IPS-18c (cell line): Measurements from ENCODE around the gene CD180.
"Not testable (repeated sequence)": the region's sequence is repeated elsewhere in the genome, so short reads cannot be mapped to it uniquely, and the experiment has no call there.

Experiments used
- H3K4me3 ChIP-seq: 2 replicates; pipeline ENCODE4 v1.7.0; 2013; ENCODE audit warnings: low read depth, mild to moderate bottlenecking, low read length, moderate library complexity; ENCODE audit not compliant: insufficient read depth
- H3K9me3 ChIP-seq: one replicate; pipeline ENCODE4 v1.6.1; 2013; ENCODE audit warnings: mild to moderate bottlenecking, low read length, moderate library complexity; ENCODE audit not compliant: control insufficient read depth, insufficient read depth

The CD180 gene

DNA sequence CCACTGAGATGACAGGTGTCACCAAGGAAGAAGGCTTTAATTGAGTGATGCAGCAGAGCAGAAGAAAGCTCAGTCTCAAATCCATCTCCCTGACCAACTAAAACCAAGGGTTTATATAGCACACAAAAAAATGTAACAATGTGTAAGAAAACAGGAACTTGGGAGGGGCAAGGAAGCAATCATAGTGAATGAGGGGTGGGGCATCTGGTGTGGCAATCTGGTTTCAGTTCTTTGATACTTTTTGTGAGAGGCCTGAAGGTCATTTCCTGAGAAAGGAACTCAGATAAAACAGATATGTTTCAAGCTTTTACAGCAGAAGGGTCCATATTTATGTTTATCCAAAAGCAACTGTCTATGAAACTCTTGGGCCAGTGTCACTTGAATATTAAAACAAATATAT, 19.7 kb downstream of the CD180 start:
- no peak overlapping the region for H3K4me3 ChIP-seq
- H3K9me3 ChIP-seq: peaks cover 2% of the 10 kb centered on the region

GRCh38 chr5:67173959-67174358, 22.6 kb downstream of the CD180 start:
- H3K4me3 ChIP-seq: no peak overlapping the region
- H3K9me3 ChIP-seq: peaks cover 2% of the 10 kb centered on the region

GRCh38 chr5:67173351-67173750, 23.2 kb downstream of the CD180 start:
- H3K9me3 ChIP-seq: not testable (repeated sequence)

GRCh38 chr5:67170767-67171166, 25.8 kb downstream of the CD180 start:
- Histone ChIP-seq H3K4me3 (no peak overlapping the region), H3K9me3 (no peaks in the 10 kb centered on the region)

More at GRCh38 chr5:67173351-67173750, 23.2 kb downstream of the CD180 start:
- not testable (repeated sequence) for H3K4me3 ChIP-seq

- H3K4me3 ChIP-seq: no peak overlapping the region
Observed at GRCh38 chr5:67168069-67168468, 28.5 kb downstream of the CD180 start.

GRCh38 chr5:67166460-67167285, 29.9 kb downstream of the CD180 start:
- no peaks in the 10 kb centered on the region for H3K9me3 ChIP-seq
- no peak overlapping the region; the same call in 1 of the 2 replicates for H3K4me3 ChIP-seq

More at GRCh38 chr5:67168069-67168468, 28.5 kb downstream of the CD180 start:
- no peaks in the 10 kb centered on the region for H3K9me3 ChIP-seq

DNA sequence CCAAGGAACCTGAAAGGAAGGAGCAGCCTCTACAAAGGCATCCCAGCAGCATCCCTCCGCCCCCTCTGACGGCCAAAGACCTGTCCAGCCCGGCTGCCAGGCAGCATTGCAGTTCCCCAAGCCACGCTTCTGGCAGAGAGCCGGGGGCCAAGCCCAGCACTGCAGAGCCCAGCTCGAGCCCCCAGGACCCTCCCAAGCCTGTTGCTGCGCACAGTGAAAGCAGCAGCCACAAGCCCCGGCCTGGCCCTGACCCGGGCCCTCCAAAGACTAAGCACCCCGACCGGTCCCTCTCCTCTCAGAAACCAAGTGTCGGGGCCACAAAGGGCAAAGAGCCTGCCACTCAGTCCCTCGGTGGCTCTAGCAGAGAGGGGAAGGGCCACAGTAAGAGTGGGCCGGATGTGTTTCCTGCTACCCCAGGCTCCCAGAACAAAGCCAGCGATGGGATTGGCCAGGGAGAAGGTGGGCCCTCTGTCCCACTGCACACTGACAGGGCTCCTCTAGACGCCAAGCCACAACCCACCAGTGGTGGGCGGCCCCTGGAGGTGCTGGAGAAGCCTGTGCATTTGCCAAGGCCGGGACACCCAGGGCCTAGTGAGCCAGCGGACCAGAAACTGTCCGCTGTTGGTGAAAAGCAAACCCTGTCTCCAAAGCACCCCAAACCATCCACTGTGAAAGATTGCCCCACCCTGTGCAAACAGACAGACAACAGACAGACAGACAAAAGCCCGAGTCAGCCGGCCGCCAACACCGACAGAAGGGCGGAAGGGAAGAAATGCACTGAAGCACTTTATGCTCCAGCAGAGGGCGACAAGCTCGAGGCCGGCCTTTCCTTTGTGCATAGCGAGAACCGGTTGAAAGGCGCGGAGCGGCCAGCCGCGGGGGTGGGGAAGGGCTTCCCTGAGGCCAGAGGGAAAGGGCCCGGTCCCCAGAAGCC, 30.8 kb downstream of the CD180 start:
- no peaks in the 10 kb centered on the region for H3K9me3 ChIP-seq
- no peak overlapping the region; the same call in 1 of the 2 replicates for H3K4me3 ChIP-seq

DNA sequence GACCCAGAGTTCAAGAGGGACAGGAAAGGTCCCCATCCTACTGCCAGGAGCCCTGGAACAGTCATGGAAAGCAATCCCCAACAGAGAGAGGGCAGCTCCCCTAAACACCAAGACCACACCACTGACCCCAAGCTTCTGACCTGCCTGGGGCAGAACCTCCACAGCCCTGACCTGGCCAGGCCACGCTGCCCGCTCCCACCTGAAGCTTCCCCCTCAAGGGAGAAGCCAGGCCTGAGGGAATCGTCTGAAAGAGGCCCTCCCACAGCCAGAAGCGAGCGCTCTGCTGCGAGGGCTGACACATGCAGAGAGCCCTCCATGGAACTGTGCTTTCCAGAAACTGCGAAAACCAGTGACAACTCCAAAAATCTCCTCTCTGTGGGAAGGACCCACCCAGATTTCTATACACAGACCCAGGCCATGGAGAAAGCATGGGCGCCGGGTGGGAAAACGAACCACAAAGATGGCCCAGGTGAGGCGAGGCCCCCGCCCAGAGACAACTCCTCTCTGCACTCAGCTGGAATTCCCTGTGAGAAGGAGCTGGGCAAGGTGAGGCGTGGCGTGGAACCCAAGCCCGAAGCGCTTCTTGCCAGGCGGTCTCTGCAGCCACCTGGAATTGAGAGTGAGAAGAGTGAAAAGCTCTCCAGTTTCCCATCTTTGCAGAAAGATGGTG, 31.6 kb downstream of the CD180 start:
- no peak overlapping the region for H3K4me3 ChIP-seq
- H3K9me3 ChIP-seq: no peaks in the 10 kb centered on the region

DNA sequence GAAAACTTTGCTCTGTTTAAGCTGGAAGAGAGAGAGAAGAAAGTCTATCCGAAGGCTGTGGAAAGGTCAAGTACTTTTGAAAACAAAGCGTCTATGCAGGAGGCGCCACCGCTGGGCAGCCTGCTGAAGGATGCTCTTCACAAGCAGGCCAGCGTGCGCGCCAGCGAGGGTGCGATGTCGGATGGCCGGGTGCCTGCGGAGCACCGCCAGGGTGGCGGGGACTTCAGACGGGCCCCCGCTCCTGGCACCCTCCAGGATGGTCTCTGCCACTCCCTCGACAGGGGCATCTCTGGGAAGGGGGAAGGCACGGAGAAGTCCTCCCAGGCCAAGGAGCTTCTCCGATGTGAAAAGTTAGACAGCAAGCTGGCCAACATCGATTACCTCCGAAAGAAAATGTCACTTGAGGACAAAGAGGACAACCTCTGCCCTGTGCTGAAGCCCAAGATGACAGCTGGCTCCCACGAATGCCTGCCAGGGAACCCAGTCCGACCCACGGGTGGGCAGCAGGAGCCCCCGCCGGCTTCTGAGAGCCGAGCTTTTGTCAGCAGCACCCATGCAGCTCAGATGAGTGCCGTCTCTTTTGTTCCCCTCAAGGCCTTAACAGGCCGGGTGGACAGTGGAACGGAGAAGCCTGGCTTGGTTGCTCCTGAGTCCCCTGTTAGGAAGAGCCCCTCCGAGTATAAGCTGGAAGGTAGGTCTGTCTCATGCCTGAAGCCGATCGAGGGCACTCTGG, 32.6 kb downstream of the CD180 start:
- no peak overlapping the region for H3K4me3 ChIP-seq
- no peaks in the 10 kb centered on the region for H3K9me3 ChIP-seq

GRCh38 chr5:67163231-67163756, 33.3 kb downstream of the CD180 start:
- Histone ChIP-seq H3K9me3 (no peaks in the 10 kb centered on the region), H3K4me3 (no peak overlapping the region)

GRCh38 chr5:67161767-67162166, 34.8 kb downstream of the CD180 start:
- H3K9me3 ChIP-seq: no peaks in the 10 kb centered on the region

GRCh38 chr5:67160985-67161384, 35.6 kb downstream of the CD180 start:
- Histone ChIP-seq H3K9me3 (no peaks in the 10 kb centered on the region), H3K4me3 (no peak overlapping the region)

More at GRCh38 chr5:67161767-67162166, 34.8 kb downstream of the CD180 start:
- no peak overlapping the region for H3K4me3 ChIP-seq

DNA sequence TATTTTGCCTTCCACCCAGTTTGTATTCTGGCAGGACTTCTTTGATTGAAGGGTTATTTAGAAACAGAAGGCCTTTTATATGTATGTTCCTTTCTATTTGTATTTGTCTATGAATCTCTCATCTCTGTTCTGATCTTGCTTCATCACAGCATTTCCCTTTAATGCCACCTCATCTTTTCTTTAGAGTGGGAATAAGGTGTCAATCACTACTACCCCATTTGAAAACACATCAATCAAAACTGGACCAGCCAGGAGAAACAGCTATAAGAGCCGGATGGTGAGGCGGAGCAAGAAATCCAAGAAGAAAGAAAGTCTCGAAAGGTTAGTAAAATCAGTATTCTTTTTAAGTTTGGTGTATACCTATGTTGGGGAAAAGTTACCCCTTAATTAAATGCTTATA, 36.3 kb downstream of the CD180 start:
- H3K4me3 ChIP-seq: no peak overlapping the region

GRCh38 chr5:67156976-67157583, 39.5 kb downstream of the CD180 start:
- Histone ChIP-seq H3K4me3 (no peak overlapping the region), H3K9me3 (no peaks in the 10 kb centered on the region)

More for the DNA sequence above, 36.3 kb downstream of the CD180 start:
- H3K9me3 ChIP-seq: no peaks in the 10 kb centered on the region

DNA sequence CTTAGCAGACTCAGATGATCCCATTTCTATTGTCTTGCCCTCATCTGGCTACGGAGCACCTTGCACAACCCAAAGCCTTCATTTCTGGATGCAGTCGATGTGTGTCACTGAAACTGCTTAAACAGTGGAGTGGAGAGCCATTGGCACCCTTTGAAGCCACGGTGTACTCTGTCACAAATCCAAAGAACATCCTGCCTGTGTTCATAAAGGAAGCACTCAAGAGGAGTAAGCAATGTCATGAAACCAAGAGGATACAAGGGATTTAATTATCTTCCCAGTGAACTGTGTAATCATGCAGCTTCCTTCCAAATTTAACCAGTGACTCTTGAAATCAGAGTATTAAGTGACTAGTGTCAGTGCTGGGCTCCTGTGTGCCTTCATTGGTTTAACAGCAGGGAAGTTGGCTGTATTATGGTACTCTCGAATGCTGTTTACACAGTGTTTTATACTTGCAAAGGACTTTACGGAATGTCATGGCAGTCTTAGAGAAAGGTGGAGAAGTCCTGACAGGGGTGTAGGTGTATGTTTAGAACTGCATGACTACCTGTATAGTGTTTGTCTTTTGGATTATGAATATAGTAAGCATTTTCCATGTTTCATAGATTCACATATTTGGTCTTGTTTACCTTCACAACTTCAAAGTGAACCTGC, 41.9 kb downstream of the CD180 start:
- H3K9me3 ChIP-seq: no peaks in the 10 kb centered on the region
- H3K4me3 ChIP-seq: no peak overlapping the region

DNA sequence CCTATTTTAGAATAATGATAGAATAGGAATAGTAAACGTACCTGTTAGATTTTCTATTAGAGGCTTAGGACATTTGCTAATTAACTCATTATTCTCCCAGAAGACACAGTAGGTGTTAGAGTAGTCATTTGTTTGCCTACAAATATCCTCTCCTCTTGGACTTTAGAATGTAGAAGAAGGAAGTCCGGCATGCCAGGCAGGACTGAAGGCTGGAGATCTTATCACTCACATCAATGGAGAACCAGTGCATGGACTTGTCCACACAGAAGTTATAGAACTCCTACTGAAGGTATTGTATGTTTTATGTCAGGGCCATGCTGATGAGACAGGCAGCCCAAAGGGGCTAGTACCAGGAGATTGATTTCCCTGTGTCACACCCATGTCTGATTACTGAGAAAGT, 43.3 kb downstream of the CD180 start:
- no peaks in the 10 kb centered on the region for H3K9me3 ChIP-seq
- no peak overlapping the region for H3K4me3 ChIP-seq
